Neutrophil (primary cell): ENCODE data around the gene KCNC3.

Experiments used
- H3K27ac ChIP-seq: fragments of 200-600 bp; sonication (generic); 2 replicates; pipeline ENCODE4 v1.5.1; 2016; ENCODE audit warnings: mild to moderate bottlenecking, moderate library complexity
- H3K27me3 ChIP-seq: fragments of 200-600 bp; sonication (generic); 2 replicates; pipeline ENCODE4 v1.6.0; 2016; ENCODE audit warnings: mild to moderate bottlenecking
- H3K36me3 ChIP-seq: fragments of 200-600 bp; sonication (generic); 2 replicates; pipeline ENCODE4 v1.5.1; 2017
- H3K4me1 ChIP-seq, 2 experiments: fragments of 200-600 bp in 1 of 2; sonication (generic) in 1 of 2; 1 replicate in 1 of 2; 2 replicates in 1 of 2; pipeline versions ENCODE4 v1.5.1 to v1.6.1; 2013 to 2016; ENCODE audit warnings: low read depth in 1 of 2, low read length in 1 of 2, mild to moderate bottlenecking in 1 of 2, moderate library complexity in 1 of 2; ENCODE audit not compliant: control insufficient read depth in 1 of 2, insufficient read depth in 1 of 2
- H3K4me3 ChIP-seq, 2 experiments: fragments of 200-600 bp in 1 of 2; sonication (generic) in 1 of 2; 1 replicate in 1 of 2; 2 replicates in 1 of 2; pipeline ENCODE4 v1.5.1; 2013 to 2016; ENCODE audit warnings: low read depth in 1 of 2, low read length in 1 of 2, mild to moderate bottlenecking in 1 of 2, moderate library complexity in 1 of 2
- H3K9me3 ChIP-seq: fragments of 200-600 bp; sonication (generic); 2 replicates; pipeline ENCODE4 v1.5.1; 2016
- TF ChIP-seq, protein P1 (sequence below): fragments of 200-600 bp; sonication (generic); IDR thresholded peaks from 2 replicates; pipeline ENCODE4 v1.5.1; 2016; ENCODE audit warnings: antibody characterized with exemption

KCNC3 gene

DNA sequence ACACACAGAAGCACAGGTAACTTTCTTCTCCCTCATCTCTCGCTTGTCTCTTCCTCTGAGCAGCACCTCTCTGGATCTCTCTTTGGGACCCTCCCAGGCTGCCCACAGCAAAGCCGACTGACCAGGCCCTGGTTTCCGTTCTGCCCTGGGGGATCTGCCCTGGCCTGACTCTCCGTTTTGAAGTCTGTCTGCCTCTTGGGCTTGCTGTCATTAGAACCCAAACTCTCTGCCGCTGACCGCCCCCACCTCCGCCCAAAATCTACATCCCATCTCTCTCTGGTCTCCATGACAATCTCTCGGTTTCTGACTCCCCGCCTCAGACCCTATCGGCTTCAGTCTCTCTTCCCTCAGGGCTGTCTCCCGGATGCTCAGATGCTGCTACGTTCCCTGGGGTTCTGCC is 6.9 kb downstream of the KCNC3 start:
- TF ChIP-seq, protein P1, sequence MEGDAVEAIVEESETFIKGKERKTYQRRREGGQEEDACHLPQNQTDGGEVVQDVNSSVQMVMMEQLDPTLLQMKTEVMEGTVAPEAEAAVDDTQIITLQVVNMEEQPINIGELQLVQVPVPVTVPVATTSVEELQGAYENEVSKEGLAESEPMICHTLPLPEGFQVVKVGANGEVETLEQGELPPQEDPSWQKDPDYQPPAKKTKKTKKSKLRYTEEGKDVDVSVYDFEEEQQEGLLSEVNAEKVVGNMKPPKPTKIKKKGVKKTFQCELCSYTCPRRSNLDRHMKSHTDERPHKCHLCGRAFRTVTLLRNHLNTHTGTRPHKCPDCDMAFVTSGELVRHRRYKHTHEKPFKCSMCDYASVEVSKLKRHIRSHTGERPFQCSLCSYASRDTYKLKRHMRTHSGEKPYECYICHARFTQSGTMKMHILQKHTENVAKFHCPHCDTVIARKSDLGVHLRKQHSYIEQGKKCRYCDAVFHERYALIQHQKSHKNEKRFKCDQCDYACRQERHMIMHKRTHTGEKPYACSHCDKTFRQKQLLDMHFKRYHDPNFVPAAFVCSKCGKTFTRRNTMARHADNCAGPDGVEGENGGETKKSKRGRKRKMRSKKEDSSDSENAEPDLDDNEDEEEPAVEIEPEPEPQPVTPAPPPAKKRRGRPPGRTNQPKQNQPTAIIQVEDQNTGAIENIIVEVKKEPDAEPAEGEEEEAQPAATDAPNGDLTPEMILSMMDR = no peak
- Histone ChIP-seq H3K4me1 (no peaks in the 10 kb centered on the region), H3K27me3 (peaks cover 62% of the 10 kb centered on the region), H3K9me3 (no peaks in the 10 kb centered on the region), H3K27ac (no peak overlapping the region), H3K36me3 (no peaks in the 10 kb centered on the region), H3K4me3 (no peak overlapping the region)

DNA sequence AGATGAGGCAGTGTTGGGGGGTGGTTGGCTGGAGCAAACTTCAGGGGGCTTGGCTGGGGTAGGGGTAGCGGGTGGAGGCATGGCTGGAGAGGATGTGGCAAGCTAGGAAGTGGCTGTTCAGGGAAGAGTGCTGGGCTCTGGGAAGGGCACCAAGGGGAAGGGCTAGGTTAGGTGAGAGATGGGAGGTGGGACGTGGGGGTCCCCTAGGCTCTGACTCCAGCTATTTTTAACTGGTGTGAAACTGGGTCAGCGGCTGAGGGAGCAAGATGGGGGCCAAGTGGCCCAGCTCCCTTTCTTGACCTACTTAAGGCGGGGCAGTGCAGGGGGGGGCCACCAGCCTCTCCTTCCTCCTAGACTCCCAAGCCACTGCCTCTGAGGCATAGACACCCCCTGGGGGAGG is 7.3 kb downstream of the KCNC3 start:
- Histone ChIP-seq H3K36me3 (no peaks in the 10 kb centered on the region), H3K4me3 (no peak overlapping the region), H3K27me3 (peaks cover 62% of the 10 kb centered on the region), H3K4me1 (no peaks in the 10 kb centered on the region), H3K27ac (no peak overlapping the region), H3K9me3 (no peaks in the 10 kb centered on the region)
- TF ChIP-seq, protein P1 = no peak

DNA sequence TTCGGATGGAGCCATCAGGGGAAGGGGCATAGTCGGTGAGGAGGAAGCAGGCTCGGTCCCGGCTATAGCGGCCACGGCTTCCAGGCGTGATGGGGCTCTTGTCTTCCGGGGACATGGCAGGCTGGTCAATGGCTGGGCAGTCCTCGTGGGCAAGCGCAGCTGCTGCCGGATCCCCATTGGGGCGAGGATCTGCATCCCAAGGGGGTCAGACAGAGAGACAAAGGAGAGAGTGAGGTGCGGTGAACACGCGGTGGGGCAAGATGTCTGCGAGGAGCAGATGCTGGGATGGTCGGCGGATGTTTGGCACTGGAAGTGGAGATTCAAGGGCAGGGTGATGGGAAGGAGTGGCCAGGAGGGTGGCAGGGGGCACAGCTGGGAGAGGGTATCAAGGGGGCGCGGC is 8.6 kb downstream of the KCNC3 start:
- Histone ChIP-seq H3K4me3 (no peak overlapping the region), H3K4me1 (no peaks in the 10 kb centered on the region), H3K27ac (no peak overlapping the region), H3K27me3 (peaks cover 62% of the 10 kb centered on the region), H3K9me3 (no peaks in the 10 kb centered on the region), H3K36me3 (no peaks in the 10 kb centered on the region)
- TF ChIP-seq, protein P1 = no peak

DNA sequence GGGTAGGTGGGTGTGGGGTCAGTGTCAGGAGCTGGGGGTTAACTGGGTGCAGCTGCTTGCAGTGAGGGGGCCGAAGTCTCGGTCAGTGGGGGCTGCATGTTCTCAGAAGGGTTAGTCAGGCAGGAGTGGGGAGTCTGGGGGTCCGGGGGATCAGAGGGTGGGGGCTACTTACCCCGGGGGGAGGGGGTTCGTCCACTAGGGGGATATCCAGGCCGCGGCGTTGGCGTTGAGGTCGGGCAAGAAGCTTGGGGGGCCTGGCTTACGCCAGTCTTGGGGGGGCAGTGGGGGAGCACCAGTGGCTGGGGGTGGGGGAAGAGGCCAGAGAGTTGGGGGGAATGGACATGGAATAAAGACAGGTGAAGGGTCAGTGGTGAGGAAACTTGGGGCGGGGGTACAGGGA is 9.1 kb downstream of the KCNC3 start:
- no peak overlapping the region for H3K27ac ChIP-seq
- peaks cover 62% of the 10 kb centered on the region for H3K27me3 ChIP-seq
- H3K4me1 ChIP-seq = no peaks in the 10 kb centered on the region
- H3K4me3 ChIP-seq = no peak overlapping the region
- TF ChIP-seq, protein P1 = no peak
- H3K36me3 ChIP-seq = no peaks in the 10 kb centered on the region
- H3K9me3 ChIP-seq = no peaks in the 10 kb centered on the region

DNA sequence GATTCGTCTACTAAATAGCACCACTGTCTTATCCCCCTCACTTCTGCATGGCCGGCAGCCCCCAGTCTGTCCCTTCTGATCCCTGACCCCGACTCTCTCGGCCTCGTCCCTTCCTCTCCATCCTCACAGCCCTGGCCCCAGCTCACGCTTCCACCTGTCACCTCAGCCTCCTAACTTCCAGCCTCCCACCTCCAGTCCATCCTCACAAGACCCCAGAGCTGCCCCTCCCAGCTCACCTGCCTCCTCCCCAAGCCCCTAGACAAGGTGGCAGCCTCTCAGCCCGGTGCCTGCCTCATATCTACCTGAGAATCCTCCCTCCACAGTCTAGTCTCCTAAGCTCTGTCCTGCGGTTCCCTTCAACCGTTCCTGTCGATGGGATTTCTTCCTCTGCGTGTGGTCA is 10.0 kb downstream of the KCNC3 start:
- H3K4me1 ChIP-seq = no peaks in the 10 kb centered on the region
- no peak overlapping the region for H3K4me3 ChIP-seq
- H3K9me3 ChIP-seq = no peaks in the 10 kb centered on the region
- H3K27ac ChIP-seq = no peak overlapping the region
- no peaks in the 10 kb centered on the region for H3K36me3 ChIP-seq
- H3K27me3 ChIP-seq = peaks cover 62% of the 10 kb centered on the region
- TF ChIP-seq, protein P1 = no peak

DNA sequence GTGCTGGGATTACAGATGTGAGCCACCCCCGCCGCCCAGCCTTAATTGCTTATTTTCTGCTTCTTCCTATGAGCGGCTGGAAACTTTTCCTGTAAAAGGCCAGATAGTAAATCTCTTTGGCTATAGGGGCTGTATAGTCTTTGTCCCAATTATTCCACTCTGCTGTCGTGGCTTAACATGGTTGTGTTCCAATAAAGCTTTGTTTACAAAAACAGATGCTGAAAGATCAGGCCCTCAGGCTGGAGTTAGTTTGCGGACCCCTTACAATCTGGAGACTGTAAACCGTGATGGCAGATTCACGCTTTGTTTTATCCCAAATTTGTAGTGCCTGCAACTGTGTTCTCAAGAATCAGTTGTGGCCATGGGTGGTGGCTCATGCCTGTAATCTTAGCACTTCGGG is 10.7 kb downstream of the KCNC3 start:
- no peaks in the 10 kb centered on the region for H3K4me1 ChIP-seq
- no peak overlapping the region for H3K27ac ChIP-seq
- no peaks in the 10 kb centered on the region for H3K9me3 ChIP-seq
- H3K36me3 ChIP-seq = no peaks in the 10 kb centered on the region
- TF ChIP-seq, protein P1 = no peak
- peaks cover 62% of the 10 kb centered on the region for H3K27me3 ChIP-seq
- H3K4me3 ChIP-seq = no peak overlapping the region
